Caki2 (cell line): ENCODE measurements around the gene ATG16L1. TPM values are rescaled to one million over a fixed set of nuclear protein-coding genes. Genes with fewer than 3 reads are reported as not detected.
A peak's percentile ranks its signal among the peaks of the same experiment; 100 is the strongest.

Experiments
- DNase-seq: peaks from one replicate; pipeline ENCODE4 v3.0.0-alpha.2; 2015; ENCODE audit warnings: low read depth
- in situ Hi-C: cut with HindIII; loops from 2 replicates; pipeline ENCODE4 v1.10.0; 2016; ENCODE audit warnings: low sequenced_read_pairs, low pct_unique_long_range_greater_than_20kb, mixed read lengths
- total RNA-seq: library from RNA; depleted of rRNA; stranded (reverse); fragments of >200 nt; shearing (Covaris generic); gene quantifications from 2 replicates; pipeline ENCODE4 v1.2.3, GENCODE V29; 2014; ENCODE audit warnings: low replicate concordance

The ATG16L1 gene
- total RNA-seq, 1 experiment from 2014 or later = 33.0 TPM

DNA sequence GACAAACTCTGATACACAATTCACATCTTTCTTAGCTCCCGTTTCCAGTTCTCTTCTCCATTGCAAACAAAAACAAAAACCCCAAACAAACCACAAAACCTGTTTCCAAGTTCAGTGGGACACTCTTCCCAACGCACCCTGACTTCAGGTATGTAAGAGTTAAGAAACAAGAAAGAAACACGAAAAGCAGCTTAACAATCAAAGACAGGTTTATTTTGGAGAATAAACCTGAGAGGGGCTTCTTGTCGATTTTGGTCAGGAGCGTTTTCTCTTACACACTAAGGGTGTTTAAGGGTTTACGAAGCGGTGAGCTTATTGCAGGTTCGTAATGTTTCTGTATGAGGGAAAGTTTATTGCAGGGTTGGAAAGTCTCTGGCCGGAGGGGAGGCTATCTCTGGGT lies 905 bp upstream of the ATG16L1 start:
- in situ Hi-C loops = no loop called here

DNA sequence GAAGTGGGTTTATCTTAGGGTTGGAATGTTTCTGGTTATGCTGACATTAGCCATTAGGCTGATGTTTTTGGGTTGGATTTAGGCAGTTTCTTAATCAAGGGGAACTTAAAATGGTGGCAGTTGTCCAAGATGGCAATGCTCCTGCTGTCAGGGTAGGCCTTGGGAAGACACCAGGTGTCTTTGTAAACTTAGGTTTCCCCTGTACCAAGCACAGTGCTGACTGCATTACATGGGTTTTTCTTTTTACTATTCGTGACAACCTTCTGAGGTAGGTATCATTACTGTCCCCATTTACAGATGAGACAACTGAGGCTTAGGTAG lies 528 bp upstream of the ATG16L1 start:
- in situ Hi-C loops = no loop called here
- no peak for DNase-seq

More for the DNA sequence above, 905 bp upstream of the ATG16L1 start:
- no peak for DNase-seq

DNA sequence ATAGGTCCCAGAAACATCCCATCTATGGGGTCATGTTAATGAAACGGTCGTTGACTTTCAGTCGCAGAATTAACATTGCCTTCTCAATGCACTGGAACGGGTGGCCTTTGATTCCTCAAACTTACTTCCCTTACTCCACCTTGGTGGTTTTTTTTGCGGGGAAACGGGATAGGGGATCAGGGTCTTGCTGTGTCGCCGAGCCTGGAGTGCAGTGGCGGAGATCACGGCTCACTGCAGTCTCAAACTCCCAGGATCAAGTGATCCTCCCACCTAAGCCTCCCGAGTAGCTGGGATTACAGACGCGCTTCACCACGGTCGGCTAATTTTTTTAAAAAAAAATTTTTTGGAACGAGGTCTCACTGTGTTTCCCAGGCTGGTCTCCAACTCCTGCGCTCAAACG lies 754 bp downstream of the ATG16L1 start:
- DNase-seq = no peak
- in situ Hi-C loops = no loop called here

DNA sequence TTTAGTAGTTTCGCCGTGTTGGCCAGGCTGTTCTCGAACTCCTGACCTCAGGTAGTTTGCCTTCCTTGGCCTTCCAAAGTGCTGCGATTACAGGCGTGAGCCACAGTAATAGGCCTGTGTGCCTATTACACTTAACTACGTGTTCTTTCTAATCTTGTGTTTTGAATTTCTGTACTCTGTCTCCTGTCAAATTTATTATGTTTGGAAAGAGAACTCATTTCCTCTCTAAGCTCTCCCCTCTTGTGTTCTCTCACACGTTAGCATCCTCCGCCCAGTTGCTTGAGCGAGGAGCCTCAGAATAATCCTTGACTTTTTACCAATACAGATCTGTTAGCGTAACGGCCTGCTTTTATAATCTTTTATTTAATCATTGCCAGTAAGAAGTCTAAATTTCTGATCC lies 3.7 kb downstream of the ATG16L1 start:
- in situ Hi-C loops = no loop called here
- DNase-seq = no peak

DNA sequence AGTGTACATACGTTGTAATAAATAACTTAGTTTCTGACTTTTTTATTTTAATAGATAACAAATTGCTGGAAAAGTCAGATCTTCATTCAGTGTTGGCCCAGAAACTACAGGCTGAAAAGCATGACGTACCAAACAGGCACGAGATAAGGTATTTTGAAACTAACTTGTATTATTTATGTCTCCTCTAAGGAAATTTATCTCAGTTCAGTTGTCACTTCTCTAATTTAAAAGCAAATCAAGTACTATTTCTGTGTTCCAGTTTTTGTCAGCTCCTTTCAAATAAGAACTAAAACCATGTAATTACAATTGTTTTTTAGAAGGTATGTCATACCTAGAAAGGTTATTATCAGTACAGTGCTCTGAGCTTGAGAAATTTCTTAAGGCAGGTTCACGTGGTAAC lies 4.6 kb downstream of the ATG16L1 start:
- in situ Hi-C loops = no loop called here

DNA sequence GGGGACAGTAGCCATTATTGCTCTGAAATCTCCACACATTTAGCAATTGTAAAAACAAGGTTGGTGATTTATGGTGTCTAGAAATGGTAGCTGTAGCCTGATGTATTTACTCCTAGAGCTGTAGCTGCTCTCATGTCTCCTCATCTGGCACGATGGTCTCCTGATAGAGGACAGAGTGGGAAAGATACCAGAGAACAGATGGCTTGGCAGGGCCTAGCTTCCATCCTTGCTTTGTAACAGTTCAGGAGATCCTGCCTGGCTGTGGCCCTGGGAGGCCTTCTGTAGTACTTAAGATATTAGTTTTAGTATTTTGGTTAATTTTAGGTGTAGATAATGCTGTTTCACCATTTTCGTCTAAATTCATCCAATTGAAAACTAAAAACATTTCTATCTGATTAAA lies 6.7 kb downstream of the ATG16L1 start:
- in situ Hi-C loops = no loop called here
- DNase-seq = no peak

More for the DNA sequence above, 4.6 kb downstream of the ATG16L1 start:
- DNase-seq = no peak

DNA sequence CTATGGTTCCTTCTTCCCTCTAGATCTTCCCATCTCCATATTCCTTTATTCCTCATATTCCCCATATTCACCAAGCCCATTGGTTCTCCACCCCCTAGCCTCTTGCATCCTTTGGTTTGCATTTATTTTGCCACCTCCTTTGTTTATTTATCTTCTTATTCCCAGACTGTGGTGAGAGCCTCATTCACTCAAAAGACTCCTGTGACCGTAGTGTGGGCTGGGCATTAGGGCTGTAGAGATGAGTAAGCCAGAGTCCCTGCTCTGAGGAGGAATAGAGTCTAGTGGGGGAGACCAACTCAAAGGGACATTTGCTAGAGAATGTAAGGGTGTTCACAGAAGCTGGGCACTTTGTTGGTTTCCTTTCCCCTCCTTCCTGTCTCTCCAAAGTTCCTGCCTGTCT lies 8.3 kb downstream of the ATG16L1 start:
- DNase-seq = peak; percentile 20
- in situ Hi-C loops = no loop called here

DNA sequence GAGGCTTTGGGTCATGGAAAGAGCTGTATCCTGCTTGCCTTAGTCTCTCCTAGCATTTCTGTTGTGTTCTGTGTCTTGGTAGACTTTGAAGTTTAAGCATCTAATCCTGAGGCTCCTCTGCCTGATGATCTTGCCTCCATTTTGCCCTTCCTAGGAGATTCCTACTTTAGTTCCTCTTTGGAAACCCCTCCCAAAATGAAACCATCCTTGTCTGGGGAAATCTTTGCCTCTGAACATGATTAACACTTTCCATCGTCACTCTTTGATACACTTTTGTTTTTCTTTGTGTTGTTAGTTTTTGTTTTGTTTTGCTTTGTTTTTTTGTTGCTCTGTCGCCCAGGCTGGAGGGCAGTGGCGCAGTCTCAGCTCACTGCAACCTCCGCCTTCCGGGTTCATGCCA lies 9.2 kb downstream of the ATG16L1 start:
- in situ Hi-C loops = no loop called here

DNA sequence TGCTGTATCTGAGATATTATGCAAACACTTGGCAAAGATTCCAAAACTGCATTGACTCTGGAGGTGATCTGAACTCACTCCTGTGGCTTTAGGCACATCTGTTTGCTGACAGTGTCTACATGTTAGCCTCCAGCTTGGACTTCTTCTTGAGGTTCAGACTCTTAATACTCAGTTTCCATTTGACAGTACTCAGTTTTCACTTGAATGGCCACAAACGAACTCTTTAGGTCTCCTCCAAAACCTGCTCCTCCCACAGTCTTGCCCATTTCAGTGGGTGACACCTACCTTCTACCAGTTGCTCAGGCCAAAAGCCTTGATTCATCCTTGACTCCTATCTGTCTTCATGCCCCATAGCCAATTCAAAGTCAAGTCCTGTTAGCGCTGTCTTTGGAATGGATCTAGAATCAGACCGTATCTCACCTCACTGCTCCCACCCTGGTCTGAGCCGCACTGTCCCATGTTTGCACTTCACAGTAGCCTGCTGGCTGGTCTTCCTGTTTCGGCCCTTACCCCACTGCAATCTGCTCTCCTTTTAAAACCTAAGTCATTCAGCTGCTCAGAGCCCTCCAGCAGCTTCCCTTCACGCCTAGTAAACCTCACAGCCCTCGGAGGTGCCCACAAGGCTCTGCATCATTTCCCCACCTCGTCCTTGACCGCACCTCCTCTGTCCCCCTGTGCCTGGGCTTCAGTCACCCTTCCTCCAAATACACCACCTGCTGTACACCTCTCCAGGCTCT lies 10.5 kb downstream of the ATG16L1 start:
- DNase-seq = no peak
- in situ Hi-C loops = no loop called here

More for the DNA sequence above, 9.2 kb downstream of the ATG16L1 start:
- DNase-seq = no peak

DNA sequence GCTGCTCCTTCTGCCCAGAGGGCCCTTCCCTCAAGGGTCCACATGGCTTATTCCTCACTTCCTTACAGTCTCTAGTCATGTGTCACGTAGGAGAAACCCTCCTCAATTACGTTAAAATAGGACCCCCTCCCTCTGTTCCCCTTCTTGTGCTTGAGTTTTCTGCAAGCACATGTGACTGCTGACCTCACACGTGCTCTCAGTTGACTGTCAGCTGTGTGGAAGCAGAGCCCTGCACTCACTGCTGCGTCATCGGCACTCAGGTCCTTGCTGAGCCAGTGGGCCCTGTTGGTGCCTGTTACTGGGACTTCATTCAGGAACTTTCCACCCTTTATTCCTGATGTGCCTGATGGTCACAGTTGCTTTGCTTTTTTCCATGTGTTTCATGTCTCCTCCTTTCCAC lies 11.1 kb downstream of the ATG16L1 start:
- no peak for DNase-seq
- in situ Hi-C loops = no loop called here

DNA sequence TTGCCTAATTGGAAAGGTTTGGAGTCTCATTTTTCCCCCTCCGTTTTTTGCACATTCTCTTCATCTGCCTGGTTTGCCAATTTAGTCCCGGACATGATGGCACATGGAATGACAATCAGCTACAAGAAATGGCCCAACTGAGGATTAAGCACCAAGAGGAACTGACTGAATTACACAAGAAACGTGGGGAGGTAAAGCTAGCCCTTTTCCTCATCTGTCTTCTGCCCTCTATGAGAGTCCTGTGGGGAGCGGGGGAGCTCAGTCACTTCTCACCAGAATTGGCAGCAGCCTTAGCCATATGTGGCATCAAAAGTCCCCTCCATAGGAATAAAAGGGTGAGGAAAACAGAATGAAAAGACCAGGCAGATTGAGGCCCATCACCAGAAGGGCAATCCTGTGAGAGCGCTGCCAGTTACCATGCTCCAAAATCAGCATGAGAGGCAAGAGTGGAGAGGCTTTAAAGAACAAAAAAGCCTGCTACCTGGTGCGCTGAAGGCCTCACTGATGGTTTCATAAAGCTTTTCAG lies 11.6 kb downstream of the ATG16L1 start:
- DNase-seq = no peak
- in situ Hi-C loops = no loop called here

DNA sequence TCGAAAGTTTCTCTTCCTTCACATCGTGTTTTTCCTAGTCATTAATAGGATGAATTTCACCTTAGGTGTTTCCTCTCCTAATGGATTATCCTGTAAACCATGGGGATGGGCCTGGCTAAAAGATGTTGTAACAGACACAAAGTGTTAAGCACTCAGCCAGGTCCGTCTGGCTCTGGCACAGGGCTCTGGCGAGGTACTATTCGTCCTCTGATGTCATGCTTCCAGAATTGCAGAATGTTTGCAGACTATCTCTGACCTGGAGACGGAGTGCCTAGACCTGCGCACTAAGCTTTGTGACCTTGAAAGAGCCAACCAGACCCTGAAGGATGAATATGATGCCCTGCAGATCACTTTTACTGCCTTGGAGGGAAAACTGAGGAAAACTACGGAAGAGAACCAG lies 13.2 kb downstream of the ATG16L1 start:
- no peak for DNase-seq
- in situ Hi-C loops = no loop called here

DNA sequence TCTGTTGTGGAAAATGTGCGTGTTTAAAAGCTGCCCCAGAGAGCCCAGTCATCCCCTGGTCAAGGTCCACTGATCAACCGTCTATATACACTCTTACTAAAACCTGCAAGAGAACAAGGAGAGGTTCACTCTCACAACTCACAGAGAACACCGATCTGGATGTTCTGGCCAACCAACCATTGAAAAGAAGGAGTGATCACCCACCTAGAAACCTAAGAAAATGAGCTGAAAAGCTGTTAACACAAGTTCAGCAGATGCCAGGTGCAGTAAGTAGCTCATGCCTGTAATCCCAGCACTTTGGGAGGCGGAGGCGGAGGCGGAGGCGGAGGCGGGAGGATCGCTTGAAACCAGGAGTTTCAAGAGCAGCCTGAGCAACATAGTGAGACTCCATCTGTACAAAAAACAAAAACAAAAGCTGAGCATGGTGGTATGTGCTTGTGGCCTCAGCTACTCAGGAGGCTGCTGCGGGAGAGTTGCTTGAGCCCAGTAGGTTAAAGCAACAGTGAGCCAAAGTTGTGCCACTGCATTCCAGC lies 14.5 kb downstream of the ATG16L1 start:
- in situ Hi-C loops = no loop called here
- peak; percentile 91 for DNase-seq

DNA sequence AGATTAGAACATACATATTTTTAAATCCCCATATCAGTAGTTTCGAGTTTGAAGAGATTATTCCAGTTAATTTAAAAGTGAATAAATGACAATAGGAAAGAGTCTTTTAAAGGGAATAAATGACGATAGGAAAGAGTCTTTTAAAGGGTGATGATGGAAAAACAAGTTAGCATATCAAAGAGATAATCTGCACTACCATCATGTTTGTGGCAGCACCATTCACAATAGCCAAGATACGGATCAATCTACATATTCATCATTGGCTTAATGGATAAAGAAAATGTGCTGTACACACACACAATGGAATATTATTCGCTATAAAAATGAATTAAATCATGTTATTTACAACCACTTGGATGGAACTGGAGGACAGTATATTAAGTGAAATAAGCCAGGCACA lies 15.0 kb downstream of the ATG16L1 start:
- DNase-seq = no peak
- in situ Hi-C loops = no loop called here

DNA sequence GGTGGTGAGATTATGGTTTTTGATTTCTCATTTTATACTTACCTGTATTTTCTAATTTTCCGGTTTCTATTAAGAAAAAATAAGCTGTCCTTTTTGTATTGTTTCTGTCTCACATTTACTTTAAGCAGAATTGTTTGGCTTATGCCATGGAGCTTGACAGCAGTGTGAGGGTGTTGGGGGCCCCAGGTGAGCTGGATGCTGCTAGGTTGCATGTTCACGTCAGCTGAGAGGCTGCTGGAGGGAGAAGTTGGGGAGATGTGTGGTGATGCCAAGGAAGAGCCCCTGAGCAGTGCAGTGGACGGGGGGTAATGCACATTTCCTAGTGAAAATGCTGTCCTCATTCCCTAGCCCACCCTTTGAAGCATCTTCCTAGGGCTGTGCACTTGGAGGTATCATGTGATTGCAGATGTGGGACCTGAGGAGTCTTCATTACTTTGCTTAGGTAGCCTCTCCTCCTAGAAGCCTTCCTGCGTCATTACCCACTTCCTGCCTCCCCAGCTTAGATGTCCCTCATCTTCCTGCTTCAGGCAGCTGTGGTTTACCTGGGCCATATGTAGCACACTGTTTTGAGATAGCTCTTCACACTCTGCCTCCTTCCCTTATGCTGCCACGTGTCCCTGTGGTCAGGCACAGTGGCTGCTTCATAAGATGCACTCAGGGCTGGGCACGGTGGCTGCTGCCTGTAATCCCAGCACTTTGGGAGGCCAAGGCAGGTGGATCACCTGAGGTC lies 16.2 kb downstream of the ATG16L1 start:
- in situ Hi-C loops = no loop called here
- DNase-seq = no peak

DNA sequence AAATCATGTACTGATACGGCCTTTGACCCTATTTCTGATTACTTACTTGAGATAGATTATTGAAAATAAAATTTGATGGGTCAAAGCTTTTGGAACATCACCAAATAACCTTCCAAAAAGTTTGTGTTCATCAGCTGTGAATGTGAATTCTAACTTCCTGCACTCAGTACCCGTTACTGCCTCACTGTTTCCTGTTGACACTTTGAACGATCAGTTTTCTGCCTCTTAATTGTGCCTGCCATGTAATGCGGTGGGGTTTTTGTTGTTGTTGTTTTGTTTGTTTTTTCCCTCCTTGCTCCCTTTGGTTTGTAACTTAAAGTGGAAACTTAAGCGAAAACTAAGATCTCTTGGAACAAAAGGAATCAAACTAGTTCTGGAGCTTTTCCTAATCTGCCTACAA lies 18.9 kb downstream of the ATG16L1 start:
- in situ Hi-C loops = no loop called here

DNA sequence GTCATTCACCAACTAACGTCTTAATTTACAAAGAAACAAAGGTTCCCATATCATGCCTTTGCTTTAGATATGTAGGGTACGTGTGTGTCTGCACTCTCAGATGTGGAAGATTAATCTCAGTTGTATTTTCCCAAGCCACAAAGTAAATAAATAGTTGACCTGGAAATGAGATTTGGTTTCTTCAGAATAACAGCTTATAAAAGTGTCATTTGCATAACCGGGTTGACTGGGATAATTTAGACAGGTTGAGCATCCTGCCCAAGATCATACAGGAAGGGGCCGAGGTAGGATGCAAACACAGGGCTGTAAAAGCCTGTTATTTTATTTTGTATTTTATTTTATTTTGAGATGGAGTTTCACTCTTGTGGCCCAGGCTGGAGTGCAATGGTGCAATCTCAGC lies 19.5 kb downstream of the ATG16L1 start:
- in situ Hi-C loops = no loop called here

More for the DNA sequence above, 18.9 kb downstream of the ATG16L1 start:
- no peak for DNase-seq

DNA sequence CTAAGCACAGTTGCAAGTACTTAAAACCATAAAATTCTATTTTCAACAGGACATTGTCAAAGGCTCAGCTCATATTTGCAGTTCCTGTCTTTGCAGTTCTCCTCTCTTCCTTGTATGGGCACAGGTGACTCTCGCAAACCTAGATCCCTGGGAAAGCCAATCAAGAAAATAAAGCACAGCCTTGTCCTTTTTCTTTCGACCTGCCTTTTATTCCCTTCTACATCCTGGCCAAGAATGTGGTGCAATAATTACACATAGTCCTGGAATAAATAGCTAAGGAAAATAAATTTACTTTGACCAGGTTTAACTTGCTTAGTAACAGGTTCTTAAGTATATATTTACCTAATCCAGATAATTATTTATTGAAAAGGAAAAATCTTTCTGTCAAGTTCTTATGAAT lies 20.2 kb downstream of the ATG16L1 start:
- no peak for DNase-seq
- in situ Hi-C loops = no loop called here

More for the DNA sequence above, 19.5 kb downstream of the ATG16L1 start:
- DNase-seq = no peak

DNA sequence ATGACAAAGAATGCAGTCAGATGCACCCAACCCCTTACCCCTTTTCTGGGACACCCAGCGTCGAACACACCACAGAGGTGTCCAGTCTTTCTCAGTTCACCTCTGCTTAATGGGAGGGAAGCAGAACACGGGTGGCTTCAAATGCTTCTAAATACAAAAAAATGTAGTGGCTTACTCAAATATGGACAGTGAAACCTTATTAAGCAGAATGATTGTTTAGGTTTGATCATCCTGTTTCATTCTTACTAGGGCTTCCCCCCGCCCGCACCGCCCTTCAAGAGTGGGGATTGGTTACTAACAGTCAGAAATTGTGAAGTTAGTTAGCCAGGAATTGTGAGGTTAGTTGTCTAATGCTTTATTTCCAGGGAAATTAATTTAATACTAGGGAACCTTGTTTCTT lies 21.6 kb downstream of the ATG16L1 start:
- in situ Hi-C loops = no loop called here
- DNase-seq = no peak
